ENCODE data around the gene SPPL2B.

SPPL2B gene

GRCh38 chr19:2334426-2334825 is 5.9 kb downstream of the SPPL2B start:
- H3K4me3 ChIP-seq (ENCODE audit: low read depth, low read length) = no peak overlapping the region
- TF ChIP-seq CTCF (IDR thresholded peaks at IDR 0.05; ENCODE audit: low read depth, low read length, missing control alignments) = no peak
- DNase-seq (ENCODE audit: low read depth) = no peak

GRCh38 chr19:2334986-2335846 is 6.7 kb downstream of the SPPL2B start:
- no peak for DNase-seq (ENCODE audit: low read depth)
- no peak for TF ChIP-seq CTCF (IDR thresholded peaks at IDR 0.05; ENCODE audit: low read depth, low read length, missing control alignments)
- H3K4me3 ChIP-seq (ENCODE audit: low read depth, low read length) = no peak overlapping the region

- no peak overlapping the region for H3K4me3 ChIP-seq (ENCODE audit: low read depth, low read length)
- DNase-seq (ENCODE audit: low read depth) = no peak
- TF ChIP-seq CTCF (IDR thresholded peaks at IDR 0.05; ENCODE audit: low read depth, low read length, missing control alignments) = no peak
These were observed 7.4 kb downstream of the SPPL2B start for GRCh38 chr19:2335848-2336247.

- H3K4me3 ChIP-seq (ENCODE audit: low read depth, low read length) = no peak overlapping the region
- no peak for TF ChIP-seq CTCF (IDR thresholded peaks at IDR 0.05; ENCODE audit: low read depth, low read length, missing control alignments)
- no peak for DNase-seq (ENCODE audit: low read depth)
These were observed 8.2 kb downstream of the SPPL2B start for GRCh38 chr19:2336528-2337328.

GRCh38 chr19:2337329-2337707 is 8.8 kb downstream of the SPPL2B start:
- H3K4me3 ChIP-seq (ENCODE audit: low read depth, low read length) = no peak overlapping the region
- DNase-seq (ENCODE audit: low read depth) = no peak
- no peak for TF ChIP-seq CTCF (IDR thresholded peaks at IDR 0.05; ENCODE audit: low read depth, low read length, missing control alignments)

GRCh38 chr19:2338055-2338615 is 9.7 kb downstream of the SPPL2B start:
- no peak overlapping the region for H3K4me3 ChIP-seq (ENCODE audit: low read depth, low read length)
- TF ChIP-seq CTCF (IDR thresholded peaks at IDR 0.05; ENCODE audit: low read depth, low read length, missing control alignments) = no peak
- DNase-seq (ENCODE audit: low read depth) = no peak

Measured in GM12864 (cell line).